NCI-H510A treated with DMSO at 0.1 percent for 48 hours (cell line): ENCODE measurements around the gene ADGRB2.
A peak's percentile ranks its signal among the peaks of the same experiment; 100 is the strongest.

Source experiments
- DNase-seq: peaks from one replicate; lab custom pipeline; 2025; lab: John Stamatoyannopoulos, UW

The ADGRB2 gene

GRCh38 chr1:31747304-31747703, 16.8 kb downstream of the ADGRB2 start:
- no peak for DNase-seq

GRCh38 chr1:31746687-31747086, 17.5 kb downstream of the ADGRB2 start:
- peak; percentile 12 for DNase-seq

- no peak for DNase-seq
These were observed 18.0 kb downstream of the ADGRB2 start for GRCh38 chr1:31745946-31746670.

DNA sequence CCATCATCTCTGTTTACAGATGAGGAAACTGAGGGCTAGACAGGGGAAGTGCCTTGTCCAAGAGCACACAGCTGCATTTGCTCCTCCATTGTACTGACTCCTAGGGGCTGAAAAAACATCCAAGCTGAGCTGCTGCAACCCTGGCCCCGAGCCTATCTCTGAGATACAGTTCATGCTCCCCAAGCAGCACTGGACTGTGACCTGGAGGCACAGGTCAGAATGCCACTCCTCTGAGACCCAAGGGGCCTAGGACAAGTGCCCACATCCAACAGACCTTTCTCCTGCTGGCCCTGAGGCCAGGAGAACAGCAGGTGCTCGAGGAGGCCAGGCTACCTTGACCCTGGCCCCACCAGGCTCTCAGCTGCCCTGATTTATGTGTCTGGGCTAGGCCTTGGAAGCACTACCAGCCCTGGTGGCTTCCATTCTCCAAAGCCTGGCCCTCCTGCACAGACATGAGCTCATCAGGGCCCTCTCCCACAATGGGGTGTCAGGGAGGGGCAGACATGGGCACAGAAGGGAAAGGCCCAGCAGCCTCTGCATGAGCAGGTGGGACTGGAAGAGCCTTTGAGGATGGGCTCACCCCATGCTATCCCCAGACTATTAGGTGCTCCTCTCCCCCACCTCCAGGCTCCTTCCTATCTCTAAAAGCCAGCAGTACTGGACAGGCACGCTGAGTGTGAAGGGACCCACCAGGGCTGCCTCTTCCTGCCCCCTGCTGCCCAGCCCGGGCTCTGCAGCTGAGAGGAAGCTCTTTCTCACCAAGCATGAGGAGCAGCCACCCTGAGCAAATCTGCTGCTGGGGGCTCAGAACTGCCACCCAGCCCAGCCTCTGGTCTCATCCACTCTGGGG, 18.8 kb downstream of the ADGRB2 start:
- DNase-seq, result peak; percentile 29

DNA sequence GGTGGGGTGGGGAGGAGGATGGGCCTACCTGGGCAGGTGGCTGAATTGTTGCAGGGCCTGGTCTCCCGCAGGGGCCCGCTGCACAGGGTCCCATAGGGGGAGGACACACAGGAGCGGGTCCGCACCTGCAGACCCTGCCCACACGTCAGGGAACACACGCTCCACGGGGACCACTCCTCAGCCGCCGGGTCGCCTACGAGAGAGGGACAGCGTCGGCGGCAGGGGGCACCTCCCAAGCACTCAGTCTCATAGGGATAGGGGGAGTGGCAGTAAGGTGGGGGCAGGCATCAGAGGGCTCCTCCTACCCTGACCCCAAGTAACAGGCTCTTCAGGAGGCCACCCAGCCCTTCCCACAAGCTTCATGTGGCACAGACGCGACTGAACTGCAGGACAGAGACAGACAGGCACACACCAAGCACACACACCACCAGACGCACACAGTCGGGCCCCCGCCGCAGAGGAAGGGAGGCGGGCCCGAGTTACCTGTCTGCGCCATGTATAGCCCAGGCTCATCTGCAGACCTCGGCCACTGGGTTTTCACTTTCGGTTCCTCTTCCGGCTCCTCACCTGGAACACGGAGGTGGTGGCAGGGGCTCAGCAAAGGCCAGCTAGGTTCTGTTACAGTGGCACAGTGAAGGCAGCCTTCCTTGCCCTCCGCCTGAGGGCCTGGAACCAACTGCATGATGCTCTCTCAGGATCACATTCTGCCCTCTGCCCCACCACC, 19.8 kb downstream of the ADGRB2 start:
- DNase-seq, result no peak

DNA sequence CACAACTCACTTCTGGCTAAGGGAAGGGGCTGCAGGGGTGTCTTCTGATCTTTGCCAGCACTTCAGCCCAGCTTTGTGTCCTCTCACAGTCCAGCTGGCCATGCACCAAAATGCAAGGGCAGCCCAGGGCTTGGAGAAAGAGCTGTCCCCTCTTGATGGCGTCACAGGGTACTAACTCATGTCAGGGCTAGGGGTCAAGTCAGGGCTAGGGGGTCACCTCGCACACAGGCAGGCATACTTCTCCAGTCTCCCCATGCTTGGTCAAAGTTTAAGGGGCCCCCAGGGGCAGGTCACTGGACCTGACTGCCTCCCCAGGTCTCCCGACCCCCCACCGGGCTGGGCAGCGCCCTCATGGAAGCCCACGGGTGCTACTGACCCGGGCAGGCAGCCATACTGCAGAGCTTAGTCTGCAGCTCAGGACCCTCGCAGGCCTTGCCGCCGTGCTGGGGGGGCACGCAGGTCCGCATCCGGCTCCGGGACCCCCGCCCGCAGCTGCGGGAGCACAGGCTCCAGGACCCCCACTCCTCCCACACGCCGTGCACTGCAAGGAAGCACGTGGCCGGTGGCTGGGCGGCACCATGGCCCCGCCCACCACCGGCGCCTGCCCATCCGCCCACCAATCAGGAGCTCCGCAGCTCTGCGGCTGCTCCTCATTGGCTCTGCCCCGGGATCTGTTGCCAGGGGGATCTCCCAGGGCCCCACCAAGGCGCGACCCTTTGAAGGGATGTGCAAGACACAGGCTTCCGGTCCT, 21.5 kb downstream of the ADGRB2 start:
- DNase-seq, result no peak

DNA sequence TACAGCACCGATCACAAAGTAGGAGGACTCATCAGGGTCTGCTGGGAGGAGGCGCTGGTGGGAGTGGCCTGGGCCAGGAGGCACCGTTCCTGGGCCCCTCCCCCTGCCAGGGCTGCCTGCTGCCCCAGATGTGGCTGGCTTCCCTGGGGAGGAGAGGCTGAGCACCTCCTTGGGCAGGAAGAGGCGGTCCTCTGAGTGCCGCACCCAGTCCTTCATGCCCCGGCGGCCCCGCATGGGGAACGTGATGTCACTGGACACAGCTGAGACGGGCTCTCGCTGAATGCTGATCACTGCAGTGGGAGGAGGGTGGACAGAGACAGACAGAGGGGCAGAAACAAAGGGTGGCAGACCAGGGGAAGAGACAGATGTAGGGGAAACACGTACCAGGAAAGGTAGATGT, 24.8 kb downstream of the ADGRB2 start:
- DNase-seq, result peak; percentile 66

GRCh38 chr1:31736675-31737074, 27.5 kb downstream of the ADGRB2 start:
- DNase-seq, result no peak

DNA sequence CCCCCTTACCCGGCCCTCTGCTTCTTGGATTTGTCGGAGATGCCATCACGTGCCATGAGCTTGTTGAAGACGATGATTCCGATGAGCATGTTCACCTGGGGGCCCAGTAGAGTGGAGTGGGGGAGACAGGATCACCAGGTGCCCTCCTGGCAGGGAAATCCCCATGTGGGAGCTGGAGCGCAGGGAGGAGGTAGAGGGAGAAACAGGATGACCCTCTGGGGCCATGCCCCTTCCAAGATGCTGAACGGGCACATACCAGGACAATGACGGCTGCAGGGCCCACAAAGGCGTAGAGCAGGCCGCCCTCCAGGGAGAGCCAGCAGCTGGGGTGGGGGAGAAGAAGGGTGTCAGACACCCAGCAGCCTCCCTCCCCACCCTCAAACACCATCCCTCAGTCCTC, 28.6 kb downstream of the ADGRB2 start:
- DNase-seq, result no peak

- no peak for DNase-seq
These were observed 29.5 kb downstream of the ADGRB2 start for GRCh38 chr1:31734582-31735107.

- DNase-seq, result no peak
These were observed 30.5 kb downstream of the ADGRB2 start for GRCh38 chr1:31733389-31734219.

DNA sequence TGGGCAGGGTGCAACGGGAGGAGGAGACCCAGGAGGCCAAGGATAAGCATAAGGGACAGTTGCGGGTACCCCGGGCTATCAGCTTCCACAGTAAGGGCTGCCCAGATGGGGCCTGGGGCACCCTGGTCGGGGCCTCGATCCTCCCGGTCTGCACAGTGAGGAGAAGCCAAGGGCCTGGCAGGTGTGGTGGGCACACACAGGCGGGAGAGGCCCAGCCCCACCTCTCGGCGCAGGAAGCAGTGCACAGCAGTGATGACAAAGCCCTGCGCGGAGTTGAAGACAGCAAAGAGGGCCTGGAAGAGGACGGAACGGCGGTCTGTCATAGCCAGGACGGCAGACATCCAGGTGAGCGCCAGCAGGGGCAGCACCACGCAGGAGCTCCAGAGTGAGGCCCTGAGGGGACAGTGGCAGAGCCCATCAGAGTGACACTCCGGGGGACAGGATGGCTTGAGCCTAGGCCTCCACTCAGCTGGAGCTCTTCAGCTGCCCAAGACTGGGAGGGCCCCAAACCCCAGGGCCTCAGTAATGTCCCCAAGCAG, 31.3 kb downstream of the ADGRB2 start:
- DNase-seq, result no peak

- DNase-seq, result no peak
These were observed 31.8 kb downstream of the ADGRB2 start for GRCh38 chr1:31732343-31732742.

DNA sequence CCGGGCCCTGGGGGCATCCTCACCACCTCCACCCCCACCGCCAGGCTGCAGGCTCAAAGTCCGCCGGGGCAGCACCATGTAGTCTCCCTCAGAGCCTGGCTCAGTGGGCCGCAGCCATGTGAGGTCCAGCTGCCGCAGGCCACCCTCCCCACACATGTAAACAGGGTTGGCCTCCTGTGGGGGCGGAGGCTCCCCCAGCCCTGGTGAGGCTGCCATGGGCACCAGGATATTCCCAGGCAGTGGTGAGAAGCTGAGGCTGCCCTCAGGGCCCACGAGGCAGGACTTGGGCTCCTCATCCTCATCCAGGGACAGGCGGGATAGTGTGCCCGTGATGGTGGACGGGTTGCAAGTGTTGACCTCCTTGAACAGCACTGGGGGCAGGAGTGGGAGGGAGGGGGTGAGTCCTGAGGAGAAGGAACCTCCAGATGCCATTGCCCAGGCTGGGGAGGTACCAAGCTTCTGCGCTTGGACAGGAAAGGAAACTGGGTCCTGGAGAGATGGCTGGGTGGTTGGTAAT, 33.0 kb downstream of the ADGRB2 start:
- DNase-seq, result no peak

- no peak for DNase-seq
These were observed 33.6 kb downstream of the ADGRB2 start for GRCh38 chr1:31730336-31731048.

DNA sequence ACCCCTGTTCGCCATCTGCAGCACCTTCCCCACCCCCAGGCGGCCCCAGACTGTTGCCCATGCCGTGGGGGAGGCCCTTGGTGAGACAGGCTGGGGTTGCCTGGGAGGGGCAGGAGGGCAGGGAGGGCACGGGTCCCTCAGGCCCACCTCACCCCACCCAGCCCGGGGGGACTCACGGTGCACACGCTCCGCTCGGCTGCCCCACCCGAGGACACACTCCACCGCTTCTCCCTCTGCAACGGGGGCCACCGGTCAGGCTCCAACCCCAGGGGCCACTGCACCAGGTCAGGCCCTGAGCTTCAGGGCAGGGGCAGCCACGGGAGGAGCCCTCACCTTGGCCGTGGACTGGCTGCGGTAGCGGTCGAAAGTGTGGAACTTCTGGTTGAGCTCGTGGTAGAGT, 36.3 kb downstream of the ADGRB2 start:
- no peak for DNase-seq

- DNase-seq, result no peak
These were observed 36.9 kb downstream of the ADGRB2 start for GRCh38 chr1:31727195-31727594.

DNA sequence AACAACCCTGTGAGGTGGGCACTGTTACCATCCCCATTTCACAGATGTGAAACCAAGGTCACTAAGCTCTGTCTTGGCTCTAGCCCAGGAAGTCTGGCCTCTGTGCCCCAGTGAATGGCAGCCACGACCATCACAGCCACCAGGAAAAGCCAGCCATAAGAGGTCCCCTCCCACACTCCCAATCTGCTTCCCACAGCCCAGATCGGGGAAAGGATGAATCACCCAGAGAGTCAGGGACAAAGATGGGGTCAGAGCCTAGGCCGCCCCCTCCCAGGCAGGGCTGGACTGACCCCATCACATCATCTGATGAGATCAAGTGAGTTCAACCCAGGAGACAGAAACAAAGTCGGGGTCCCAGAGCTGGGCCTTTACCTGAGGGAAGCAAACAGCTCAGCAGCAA, 37.4 kb downstream of the ADGRB2 start:
- no peak for DNase-seq

DNA sequence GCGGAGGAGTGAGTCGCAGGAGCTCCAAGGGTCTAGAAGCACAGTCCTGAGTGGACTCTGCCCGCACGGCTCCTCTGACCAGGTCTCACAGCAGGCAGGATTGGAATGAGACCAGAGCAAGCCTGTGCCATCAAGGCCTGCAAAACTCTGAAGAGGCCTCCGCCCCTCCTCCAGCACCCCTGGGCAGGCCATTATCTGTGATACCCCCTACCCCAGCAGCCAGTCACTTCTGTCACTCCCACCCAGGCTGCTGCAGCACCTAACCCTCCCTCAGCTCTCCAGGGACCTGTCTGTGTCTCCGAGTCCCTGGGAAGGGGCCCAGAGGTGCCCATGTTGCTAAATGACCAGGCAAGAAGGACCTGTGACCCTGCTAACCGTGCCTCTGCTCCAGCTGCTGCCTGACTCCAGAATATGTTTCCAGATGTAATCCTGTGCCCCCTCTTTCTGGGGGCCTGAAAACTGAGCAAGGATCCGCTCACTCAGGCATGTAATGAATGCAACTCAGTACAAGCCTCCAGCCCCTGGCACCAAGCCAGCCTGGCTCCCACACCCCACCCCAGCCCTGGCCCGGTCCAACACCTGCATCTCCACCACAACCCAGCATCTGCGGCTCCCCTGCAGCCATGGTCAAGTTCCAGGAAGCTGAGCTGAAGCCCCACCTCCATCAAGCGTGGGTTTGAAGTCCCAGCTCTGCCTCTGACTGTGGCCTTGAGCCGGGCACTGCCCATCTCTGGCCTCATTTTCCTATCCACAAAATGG, 38.2 kb downstream of the ADGRB2 start:
- peak; percentile 26 for DNase-seq
